Erythroblast (primary cell): ENCODE measurements around the gene MROH2A.

Source experiments
- GATA1 ChIP-seq: IDR thresholded peaks from 2 replicates; pipeline ENCODE4 v1.6.1; 2011; ENCODE audit warnings: low read depth, mild to moderate bottlenecking, control low read depth, low read length, moderate library complexity
- POLR2A ChIP-seq: IDR thresholded peaks from 2 replicates; pipeline ENCODE4 v1.6.1; 2011; ENCODE audit warnings: mild to moderate bottlenecking, low read length

GRCh38 chr2:233832414-233832813, 54.3 kb downstream of the MROH2A start:
- TF ChIP-seq POLR2A (peak; percentile 11), GATA1 (no peak)
